Measurements from ENCODE around the gene ST3GAL4. TPM values are rescaled to one million over a fixed set of nuclear protein-coding genes. Genes with fewer than 3 reads are reported as not detected.

Gene ST3GAL4
- total and polyA plus RNA-seq, 2 of the 8 experiments (the other 6 are each of a cell fraction or from before 2014, with no cell fraction given) = 15.6 to 20.0 TPM

DNA sequence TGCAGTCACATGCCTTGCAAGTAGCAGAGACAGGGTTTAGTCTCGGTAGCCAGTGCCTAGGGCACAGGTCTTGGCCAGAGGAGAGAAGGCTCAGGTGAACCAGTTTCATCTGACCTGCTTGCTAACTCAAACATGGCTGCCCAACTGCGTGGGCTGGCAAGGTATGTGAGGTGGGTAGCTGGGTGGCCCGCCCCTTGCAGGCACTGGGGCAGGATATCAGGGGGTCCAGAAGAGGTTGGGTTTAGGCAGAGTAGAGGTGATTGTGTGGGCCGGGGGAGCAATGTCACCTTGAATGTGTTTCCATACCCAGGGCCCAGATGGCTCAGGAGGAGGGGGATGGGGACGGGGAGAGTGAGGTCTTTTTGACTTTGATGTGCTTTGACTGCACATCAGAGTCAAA is 37.7 kb downstream of the ST3GAL4 start:
- TF ChIP-seq TAF7 (optimal IDR thresholded peaks at IDR 0.05; ENCODE audit: borderline replicate concordance, low read depth, low read length) = no peak
- TF ChIP-seq CHD1 (IDR thresholded peaks at IDR 0.05; ENCODE audit: low read depth, low read length) = no peak
- no peak for TF ChIP-seq SRF (IDR thresholded peaks at IDR 0.05; ENCODE audit: low read depth, low read length)
- no peak for TF ChIP-seq EZH2 (IDR thresholded peaks at IDR 0.05; ENCODE audit: low read depth, low read length, severe bottlenecking)
- TF ChIP-seq CHD2 (IDR thresholded peaks at IDR 0.05; ENCODE audit: low read length) = no peak
- no peak for TF ChIP-seq RBBP5 (IDR thresholded peaks at IDR 0.05; ENCODE audit: borderline replicate concordance, low read depth, low read length)
- TF ChIP-seq EP300 (IDR thresholded peaks at IDR 0.05; ENCODE audit: borderline replicate concordance in 1 of 2, low read depth in 2 of 2, low read length in 2 of 2) = no peak
- TF ChIP-seq HDAC6 (IDR thresholded peaks at IDR 0.05; ENCODE audit: low read depth, low read length) = no peak
- 92% methylated on average over 4 of the region's 5 CpGs; no CpG with 5 or more reads in 1 of the 2 experiments for WGBS, 2 experiments (ENCODE audit: extremely low coverage in 1 of 2, insufficient coverage in 1 of 2, insufficient read length in 1 of 2, insufficient replicate concordance in 2 of 2, low coverage in 1 of 2, low lambda C conversion rate in 2 of 2, missing lambda C conversion rate in 1 of 2)
- Histone ChIP-seq H3K79me2 (ENCODE audit: control insufficient read depth in 1 of 2, insufficient read depth in 2 of 2, low read length in 2 of 2) (peaks cover 0 to 3% of the 10 kb centered on the region in 2 experiments; a peak in 1 of 4 replicates), H3K27ac (ENCODE audit: low read depth, low read length) (no peak overlapping the region), H3K18ac (ENCODE audit: extremely low read depth, low read length) (no peak overlapping the region), H4K5ac (ENCODE audit: insufficient read length, low read depth, low read length) (no peak overlapping the region), H3K79me1 (ENCODE audit: low read depth, low read length) (peaks cover 6% of the 10 kb centered on the region), H3K4me2 (ENCODE audit: insufficient read depth in 1 of 2, low read depth in 2 of 2, low read length in 2 of 2) (no peak overlapping the region), H3K23ac (ENCODE audit: insufficient read length) (no peak overlapping the region), H3K4me3 (ENCODE audit: extremely low read depth in 1 of 4, insufficient read depth in 2 of 4, low read depth in 3 of 4, low read length in 4 of 4) (no peak overlapping the region), H2BK15ac (ENCODE audit: low read length) (no peak overlapping the region), H3K9me3 (ENCODE audit: insufficient read depth in 2 of 2, low read depth in 1 of 2, low read length in 1 of 2) (no peaks in the 10 kb centered on the region), H4K8ac (ENCODE audit: extremely low read depth, insufficient read depth, low read length) (no peak overlapping the region), H3K4ac (replicated peaks; ENCODE audit: insufficient read length, low read depth, low read length) (no peak overlapping the region), H3K36me3 (ENCODE audit: control insufficient read depth in 2 of 4, insufficient read depth in 4 of 4, low read length in 3 of 4) (no peaks in the 10 kb centered on the region), H3K56ac (replicated peaks; ENCODE audit: insufficient read length, low read depth, low read length) (no peak overlapping the region), H3K14ac (ENCODE audit: insufficient read length) (no peak overlapping the region), H2BK5ac (ENCODE audit: low read depth, low read length) (no peak overlapping the region), H3K9ac (replicated peaks in 1 of 4; ENCODE audit: extremely low read depth in 1 of 4, low read depth in 3 of 4, low read length in 3 of 4) (no peak overlapping the region), H2AK5ac (ENCODE audit: low read depth, low read length) (no peak overlapping the region), H4K91ac (replicated peaks; ENCODE audit: insufficient read length, low read length) (no peak overlapping the region), H2BK20ac (ENCODE audit: low read length) (no peak overlapping the region), H2AFZ (ENCODE audit: low read length) (no peak overlapping the region), H3K23me2 (ENCODE audit: low read depth, low read length) (no peaks in the 10 kb centered on the region), H3K4me1 (replicated peaks in 1 of 4; ENCODE audit: control insufficient read depth in 3 of 4, insufficient read depth in 4 of 4, low read length in 3 of 4) (peaks cover 0 to 3% (median 0%) of the 10 kb centered on the region in 4 experiments; a peak in 2 of 7 replicates), H4K20me1 (replicated peaks in 1 of 2; ENCODE audit: control insufficient read depth in 1 of 2, insufficient read depth in 2 of 2, low read length in 2 of 2) (peaks cover 2 to 4% of the 10 kb centered on the region in 2 experiments), H2BK120ac (replicated peaks; ENCODE audit: low read depth, low read length) (no peak overlapping the region), H2BK12ac (ENCODE audit: low read depth, low read length) (no peak overlapping the region), H3K27me3 (replicated peaks in 1 of 4; ENCODE audit: control insufficient read depth in 3 of 4, extremely low read depth in 1 of 4, insufficient read depth in 3 of 4, low read length in 3 of 4) (no peaks in the 10 kb centered on the region)
- ChIA-PET CTCF (ENCODE audit: partially characterized antibody) (interaction anchor here (0.7 to 2.3 kb wide), 8 partner anchors 19 to 477 kb away, joined by 3 to 22 read pairs (median 6); no protein-coding TSS in a partner anchor), POLR2A (ENCODE audit: partially characterized antibody) (interaction anchor here (1.0 to 1.4 kb wide), 2 partner anchors 13 to 33 kb away, joined by 3 read pairs; no protein-coding TSS in a partner anchor)
- DNase-seq (ENCODE audit: low read depth in 1 of 2, low spot score in 2 of 2) (no peak), FAIRE-seq (no peak)
